HG02623 (cell line): Measurements from ENCODE around the gene AKR1B15.

Experiments
- ATAC-seq: cut with Tn5 transposase; IDR thresholded peaks from one replicate; pipeline ENCODE4 v1.9.1; 2021; ENCODE audit warnings: moderate library complexity; ENCODE audit not compliant: unreplicated experiment

AKR1B15 gene

DNA sequence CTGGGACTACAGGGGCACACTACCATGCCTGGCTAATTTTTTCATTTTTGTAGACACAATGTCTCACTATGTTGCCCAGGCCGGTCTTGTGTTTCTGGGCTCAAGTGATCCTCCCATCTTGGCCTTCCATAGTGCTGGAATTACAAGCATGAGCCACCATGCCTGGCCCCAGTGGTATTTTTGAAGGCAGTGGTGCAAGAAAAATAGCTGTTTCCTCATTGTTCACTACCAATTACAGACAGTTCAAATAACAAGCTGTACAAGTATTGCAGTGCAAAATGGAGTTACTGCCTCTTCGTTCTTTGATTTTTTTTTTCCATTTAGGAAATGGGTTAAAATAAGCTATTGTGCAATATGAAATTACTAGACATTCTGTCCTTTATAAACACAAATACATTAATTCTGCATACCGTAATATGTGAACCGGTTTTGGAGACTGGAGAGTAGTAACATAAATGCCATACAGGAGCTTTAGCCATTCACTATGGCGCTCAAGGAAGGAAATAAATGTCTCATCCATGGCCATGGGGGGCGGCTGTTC, 62.8 kb downstream of the AKR1B15 start:
- no peak for ATAC-seq

DNA sequence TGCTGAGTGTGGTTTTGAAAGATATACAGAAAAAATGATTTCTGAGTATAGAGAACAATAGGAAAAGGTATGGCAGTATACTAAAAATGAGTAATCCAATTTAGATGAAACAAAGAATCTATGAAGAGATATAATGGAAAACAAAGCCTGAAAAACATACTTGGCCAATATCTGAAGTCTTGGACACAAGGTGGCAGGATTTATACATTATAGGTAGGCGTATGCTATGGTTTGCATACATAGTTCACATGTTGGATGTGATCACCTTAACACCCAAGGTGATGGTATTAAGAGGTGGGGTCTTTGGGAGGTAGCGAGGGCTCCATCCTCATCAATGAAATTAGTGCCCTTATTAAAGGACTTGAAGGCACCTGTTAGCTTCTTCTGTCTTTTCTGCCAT, 63.3 kb downstream of the AKR1B15 start:
- no peak for ATAC-seq

DNA sequence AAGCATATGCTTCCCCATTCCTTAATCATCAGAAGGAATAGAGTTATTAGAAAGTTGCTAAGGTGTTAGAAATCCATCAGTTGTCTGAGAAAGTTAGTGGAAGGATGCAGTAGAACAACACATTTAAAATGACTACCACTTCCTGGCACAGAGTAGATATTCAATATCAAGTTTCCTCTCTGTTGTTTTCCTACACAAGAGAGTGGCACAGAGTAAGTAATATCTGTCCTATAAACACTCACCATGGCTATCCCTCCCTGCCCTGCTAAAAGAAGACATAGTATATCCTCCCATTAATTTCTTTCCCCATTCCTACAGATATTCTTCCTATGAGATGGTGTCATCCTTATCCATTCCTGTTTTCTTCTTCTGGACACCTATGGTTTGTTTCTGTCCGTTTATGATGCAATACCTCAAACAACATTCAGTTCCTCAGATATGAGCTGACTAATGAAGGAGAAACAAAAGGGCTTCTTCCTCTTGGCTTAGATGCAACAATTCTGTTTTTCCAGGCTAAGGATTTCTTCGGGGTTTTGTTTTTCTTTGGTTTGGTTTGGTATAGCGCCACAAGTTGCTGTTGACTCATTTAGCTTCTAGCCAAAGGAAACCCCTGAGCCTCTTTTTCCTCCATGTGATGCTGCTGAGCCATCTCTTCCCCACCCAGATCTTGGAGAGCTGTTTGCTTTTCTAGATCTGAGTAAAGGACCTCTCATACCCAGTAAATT, 64.9 kb downstream of the AKR1B15 start:
- no peak for ATAC-seq

DNA sequence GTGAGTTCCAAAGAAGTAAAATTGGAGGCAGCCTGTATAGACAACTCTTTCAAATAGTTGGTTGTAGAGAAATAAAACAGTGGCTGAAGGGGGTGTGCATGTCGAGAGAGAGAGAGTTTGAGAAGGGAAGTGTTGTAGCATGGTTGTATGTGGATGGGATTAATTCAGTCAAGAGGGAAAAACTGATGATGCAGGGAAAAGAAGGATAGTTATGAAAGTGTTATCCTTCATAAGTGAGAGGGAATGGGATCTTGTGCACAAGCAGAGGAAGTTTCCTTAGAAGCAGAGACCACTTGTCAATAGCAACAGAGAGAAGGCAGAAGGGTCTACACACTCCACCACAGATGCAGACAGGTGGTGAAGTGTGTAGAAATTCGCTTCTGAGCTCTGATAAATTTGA, 67.7 kb downstream of the AKR1B15 start:
- no peak for ATAC-seq

DNA sequence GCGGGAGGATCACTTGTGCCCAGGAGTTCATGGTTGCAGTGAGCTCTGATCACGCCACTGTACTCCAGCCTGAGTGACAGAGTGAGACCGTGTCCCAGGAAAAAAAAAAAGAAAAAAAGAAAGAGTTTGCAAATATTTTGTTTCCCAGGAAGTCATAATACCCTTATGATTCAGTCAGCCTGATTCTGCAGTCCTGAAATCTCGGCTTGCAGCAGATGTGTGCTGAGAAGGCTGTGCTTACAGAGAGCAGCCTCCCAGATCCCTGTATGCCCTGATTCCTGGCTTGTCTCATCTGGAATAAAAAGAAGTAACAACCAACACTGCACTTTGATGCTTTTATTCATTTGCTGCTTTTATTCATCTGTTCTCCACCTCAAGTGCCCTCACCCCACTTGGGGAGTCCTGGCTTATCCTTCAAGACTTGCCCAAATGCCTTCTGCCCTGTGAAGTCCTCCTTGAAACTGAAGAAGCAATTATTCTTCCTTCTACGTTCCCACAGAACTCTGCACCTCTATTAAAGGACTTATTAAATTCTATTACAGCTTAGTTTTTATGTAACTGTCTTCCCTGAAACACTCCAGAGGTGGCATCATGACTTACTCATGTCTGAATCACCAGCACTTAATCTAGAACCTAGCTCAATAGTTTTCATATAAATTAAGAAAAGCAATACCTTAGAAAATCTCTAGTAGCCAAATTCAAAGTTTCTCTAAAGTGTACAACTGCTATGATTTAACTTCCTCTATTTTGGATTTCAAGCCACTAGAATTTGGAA, 70.0 kb downstream of the AKR1B15 start:
- ATAC-seq, result no peak

DNA sequence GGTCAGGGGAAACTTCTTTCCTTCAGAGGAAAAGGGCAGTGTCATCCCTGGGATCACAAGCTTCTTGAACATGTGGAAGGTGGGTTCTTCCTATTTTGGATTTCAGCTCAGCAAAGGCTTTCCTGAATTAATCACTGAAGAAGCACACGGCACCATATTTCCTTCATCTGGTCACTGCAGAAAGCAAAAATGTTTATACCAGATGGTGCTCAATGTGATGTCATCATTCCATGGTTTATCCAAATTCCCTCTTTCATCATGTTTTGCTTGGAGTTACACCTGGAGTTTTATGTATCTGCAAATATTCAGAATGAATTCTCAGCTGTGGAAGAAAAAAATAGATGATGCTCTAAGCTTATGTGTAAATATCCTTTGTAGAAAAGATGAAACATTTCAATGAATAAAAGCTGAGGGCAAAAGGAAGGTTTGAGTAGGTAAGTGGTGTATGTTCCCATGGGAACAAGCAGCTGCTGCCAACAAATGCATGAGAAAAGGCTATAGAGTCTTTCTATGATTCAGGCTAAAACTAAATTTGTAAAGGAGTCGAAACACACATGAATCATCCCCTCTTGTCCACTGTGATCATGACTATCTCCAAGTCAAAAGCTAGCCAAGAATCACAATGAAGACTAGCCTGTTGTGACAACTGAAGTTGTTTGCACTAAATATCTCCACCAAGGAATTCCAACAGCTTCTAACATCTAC, 70.9 kb downstream of the AKR1B15 start:
- ATAC-seq, result no peak

DNA sequence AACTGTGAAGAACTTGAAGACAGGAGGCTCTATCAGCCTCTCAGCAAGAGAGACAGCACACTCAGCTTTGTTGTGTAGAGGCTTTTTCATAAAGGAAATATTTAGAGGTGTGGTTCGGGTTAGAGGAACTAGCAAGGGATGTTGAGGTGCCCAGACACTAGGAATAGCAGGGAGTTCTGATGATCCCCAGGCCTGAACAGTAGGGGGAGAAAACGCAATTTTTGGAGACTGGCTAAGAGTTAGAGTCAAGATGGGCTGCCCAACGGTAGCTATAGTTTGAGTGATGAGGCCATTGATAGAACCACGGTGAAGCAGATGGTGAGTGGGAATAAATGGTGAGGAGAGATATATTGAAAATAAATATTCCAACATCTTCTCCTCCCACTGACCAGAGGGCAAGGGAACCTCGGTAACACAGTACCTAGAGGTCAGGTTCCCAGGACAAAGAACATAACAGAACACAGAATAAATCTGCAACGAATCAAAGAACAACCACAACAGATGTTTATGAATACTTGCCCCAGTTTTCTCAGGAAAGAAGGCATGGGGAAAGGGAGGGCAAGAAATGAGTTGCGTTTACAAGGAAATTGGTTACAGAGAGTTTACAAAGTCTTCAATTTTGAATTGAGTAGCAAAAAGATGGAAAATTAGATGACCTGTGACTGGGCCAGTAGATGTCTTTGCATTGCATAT, 73.5 kb downstream of the AKR1B15 start:
- ATAC-seq, result no peak

DNA sequence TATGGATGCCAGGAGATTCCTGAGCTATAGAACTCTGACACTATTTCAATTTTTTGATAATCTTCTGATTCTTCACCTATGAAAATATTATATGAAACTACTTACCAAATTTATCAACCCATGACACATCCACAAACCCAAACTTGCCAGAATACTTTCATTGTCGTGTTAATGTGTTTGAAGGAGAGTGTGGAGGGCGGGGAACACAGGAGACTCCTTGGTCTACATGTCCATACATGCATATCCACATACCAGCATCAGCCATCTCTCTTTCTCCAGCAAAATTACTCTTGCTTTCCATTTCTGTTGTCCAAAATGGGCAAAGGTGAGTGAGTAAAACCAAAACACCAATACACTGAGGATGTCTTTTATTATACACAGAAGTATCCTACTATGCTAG, 74.3 kb downstream of the AKR1B15 start:
- no peak for ATAC-seq

DNA sequence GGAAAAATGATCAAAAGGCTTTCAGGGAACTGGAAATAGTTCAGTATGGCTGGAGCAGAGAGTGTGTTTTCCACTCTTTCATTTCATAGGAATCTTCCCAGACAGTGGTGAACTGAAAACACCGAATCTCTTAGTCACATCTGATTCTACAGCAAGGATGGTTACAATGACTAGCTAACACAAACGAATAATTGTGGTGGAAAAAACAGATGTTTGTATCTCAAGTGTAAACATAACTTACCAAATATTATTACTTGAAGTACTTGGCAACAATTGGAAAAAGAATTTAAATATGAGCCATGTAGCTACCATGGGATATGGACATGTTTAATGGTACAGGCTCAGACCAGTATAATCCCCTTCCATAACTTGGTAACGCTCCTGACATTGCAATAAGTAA, 76.6 kb downstream of the AKR1B15 start:
- no peak for ATAC-seq

DNA sequence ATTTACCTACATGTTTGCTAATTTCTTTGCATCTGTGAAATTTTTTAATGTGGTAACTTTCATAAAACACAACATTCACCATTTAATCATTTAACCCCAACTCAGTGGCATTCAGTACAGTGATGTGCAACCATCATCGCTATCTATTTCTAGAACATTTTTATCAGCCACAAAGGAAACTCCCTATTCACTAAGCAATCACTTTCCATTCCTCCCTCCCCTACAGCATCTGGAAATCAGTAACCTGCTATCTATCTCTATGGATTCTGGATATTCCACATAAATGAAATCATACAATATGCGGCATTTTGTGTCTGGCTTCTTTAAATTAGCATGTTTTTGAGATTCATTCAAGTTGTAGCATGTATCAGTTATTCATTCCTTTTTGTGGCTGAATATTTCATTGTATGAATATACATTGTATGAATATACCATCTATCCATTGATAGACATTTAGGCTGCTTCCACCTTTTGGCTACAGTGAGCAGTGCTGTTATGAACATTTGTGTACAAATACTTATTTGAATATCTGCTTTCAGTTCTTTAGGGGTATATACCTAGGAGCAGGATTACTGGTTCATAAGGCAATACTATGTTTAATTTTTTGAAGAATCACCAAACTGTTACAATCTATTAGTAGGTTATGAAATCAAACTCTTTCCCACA, 78.3 kb downstream of the AKR1B15 start:
- no peak for ATAC-seq

DNA sequence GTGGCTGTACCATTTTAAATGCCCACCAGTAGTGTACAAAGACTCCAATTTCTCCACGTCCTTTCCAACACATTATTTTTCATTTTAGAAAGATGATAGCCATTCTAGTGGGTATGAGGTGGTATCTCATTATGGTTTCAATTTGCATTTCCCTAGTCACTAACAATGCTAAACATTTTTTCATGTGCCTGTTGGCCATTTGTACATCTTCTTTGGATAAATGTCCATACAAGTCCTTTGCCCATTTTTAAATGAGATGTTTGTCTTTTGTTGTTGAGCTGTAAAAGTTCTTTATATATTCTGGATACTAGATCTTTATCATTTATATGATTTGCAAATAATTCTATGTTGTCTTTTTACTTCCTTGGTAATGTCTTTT, 78.9 kb downstream of the AKR1B15 start:
- no peak for ATAC-seq

DNA sequence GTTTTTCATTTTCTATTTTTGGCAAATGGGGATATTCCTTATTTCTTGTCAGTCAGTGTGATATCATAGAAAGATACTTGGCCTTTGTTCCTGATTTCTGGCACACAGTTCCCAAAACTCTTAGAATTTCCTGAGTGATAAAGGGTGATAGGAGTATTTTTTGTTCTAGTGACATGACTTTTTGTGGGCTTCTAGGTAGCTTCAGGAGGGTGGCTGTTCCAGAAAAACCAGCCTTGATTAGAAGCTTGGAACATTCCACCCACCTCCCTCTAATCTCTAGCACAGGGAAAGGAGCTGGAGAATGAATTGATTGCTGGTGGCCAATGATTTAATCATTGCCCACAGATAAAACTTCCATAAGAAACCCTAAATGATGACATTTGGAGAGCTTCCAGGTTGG, 80.5 kb downstream of the AKR1B15 start:
- no peak for ATAC-seq
